PC-3 (cell line): Measurements from ENCODE around the gene DIAPH3.

Experiments used
- CTCF ChIP-seq: fragments of 300-600 bp; sonication (generic); conservative IDR thresholded peaks from 2 replicates; pipeline ENCODE4 v1.5.1; 2017; ENCODE audit warnings: antibody characterized with exemption, low read depth, mild to moderate bottlenecking, low read length
- EZH2 ChIP-seq: fragments of 300-600 bp; sonication (generic); IDR thresholded peaks from one replicate; pipeline ENCODE4 v1.6.1; 2017; ENCODE audit warnings: antibody characterized with exemption, mild to moderate bottlenecking, low read length; ENCODE audit not compliant: unreplicated experiment

- TF ChIP-seq CTCF, result no peak
- no peak for TF ChIP-seq EZH2
Measured at GRCh38 chr13:59793107-59793506, 370.6 kb downstream of the DIAPH3 start.
